DOHH2 (cell line): ENCODE measurements around the gene ITGAL.

Experiments used
- EZH2phosphoT487 ChIP-seq: fragments of 200-600 bp; sonication (generic); IDR thresholded peaks from 2 replicates; pipeline ENCODE4 v1.6.1; 2017; ENCODE audit warnings: borderline replicate concordance, mild to moderate bottlenecking, antibody characterized with exemption, low read length, moderate library complexity, mixed read lengths
- TF ChIP-seq, protein P1 (sequence below): fragments of 200-600 bp; sonication (generic); IDR thresholded peaks from one replicate; pipeline ENCODE4 v1.5.1; 2014; ENCODE audit warnings: antibody characterized with exemption, mild to moderate bottlenecking, low read depth, low read length; ENCODE audit not compliant: poor library complexity, severe bottlenecking

DNA sequence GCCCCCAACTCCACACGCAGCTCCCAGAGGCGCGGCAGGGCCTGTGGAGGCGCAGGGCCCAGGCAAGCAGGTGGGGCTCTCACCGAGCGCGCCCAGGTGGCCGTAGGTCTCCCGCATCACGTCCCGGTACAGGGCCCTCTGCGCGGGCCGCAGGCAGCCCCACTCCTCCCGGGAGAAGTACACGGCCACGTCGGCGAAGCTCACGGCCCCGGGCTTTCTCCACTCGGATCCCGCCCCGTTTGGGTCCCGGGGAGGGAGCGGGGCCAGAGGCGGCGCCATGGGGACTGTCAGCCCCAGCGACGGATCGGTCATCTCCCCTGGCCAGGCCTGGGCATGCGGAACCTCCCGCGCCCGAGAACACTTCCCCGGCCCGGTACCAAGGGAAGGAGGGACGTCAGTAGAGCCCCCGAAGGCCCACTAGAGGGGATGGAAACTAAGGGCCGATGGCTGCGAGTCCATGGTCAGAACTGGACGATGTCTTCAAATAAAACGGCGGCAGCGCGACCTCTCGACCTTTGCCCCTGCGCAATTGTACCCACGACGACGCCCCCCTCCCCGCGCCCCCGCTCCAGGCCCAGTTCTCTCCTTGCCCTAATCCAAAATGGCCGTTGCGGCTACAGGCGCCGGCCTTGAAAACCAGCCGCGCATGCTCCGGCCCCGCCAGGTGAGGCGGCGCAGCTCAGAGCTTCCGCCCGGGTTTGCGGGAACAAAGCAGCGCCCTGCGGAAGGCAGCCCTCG, 62.0 kb downstream of the ITGAL start, which contains the start of gene ZNF747:
- TF ChIP-seq, protein P1, sequence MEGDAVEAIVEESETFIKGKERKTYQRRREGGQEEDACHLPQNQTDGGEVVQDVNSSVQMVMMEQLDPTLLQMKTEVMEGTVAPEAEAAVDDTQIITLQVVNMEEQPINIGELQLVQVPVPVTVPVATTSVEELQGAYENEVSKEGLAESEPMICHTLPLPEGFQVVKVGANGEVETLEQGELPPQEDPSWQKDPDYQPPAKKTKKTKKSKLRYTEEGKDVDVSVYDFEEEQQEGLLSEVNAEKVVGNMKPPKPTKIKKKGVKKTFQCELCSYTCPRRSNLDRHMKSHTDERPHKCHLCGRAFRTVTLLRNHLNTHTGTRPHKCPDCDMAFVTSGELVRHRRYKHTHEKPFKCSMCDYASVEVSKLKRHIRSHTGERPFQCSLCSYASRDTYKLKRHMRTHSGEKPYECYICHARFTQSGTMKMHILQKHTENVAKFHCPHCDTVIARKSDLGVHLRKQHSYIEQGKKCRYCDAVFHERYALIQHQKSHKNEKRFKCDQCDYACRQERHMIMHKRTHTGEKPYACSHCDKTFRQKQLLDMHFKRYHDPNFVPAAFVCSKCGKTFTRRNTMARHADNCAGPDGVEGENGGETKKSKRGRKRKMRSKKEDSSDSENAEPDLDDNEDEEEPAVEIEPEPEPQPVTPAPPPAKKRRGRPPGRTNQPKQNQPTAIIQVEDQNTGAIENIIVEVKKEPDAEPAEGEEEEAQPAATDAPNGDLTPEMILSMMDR: no peak
- no peak for TF ChIP-seq EZH2phosphoT487
